ENCODE results near the gene RPL6. TPM values are rescaled to one million over a fixed set of nuclear protein-coding genes. Genes with fewer than 3 reads are reported as not detected.

Gene RPL6
- total and polyA plus RNA-seq, 9 of the 15 experiments (the other 6 are each of a cell fraction or from before 2014, with no cell fraction given), result 1,519 to 3,103 (median 2,396) TPM

GRCh38 chr12:112359290-112359689, 50.1 kb downstream of the RPL6 start:
- Histone ChIP-seq H4K20me1 (replicated peaks; ENCODE audit: control insufficient read depth, insufficient read depth, low read length) (0 out of 2 replicates have a peak, but pooled peaks cover 3% of the 10 kb centered on the region), H3K27ac (ENCODE audit: extremely low read depth, low read depth, low read length) (no peak overlapping the region), H3K4me1 (replicated peaks in 1 of 2; ENCODE audit: control insufficient read depth in 2 of 2, insufficient read depth in 2 of 2, low read length in 2 of 2) (peaks cover 10 to 20% of the 10 kb centered on the region in 2 experiments; a peak in 4 of 5 replicates), H3K4me2 (ENCODE audit: insufficient read depth, low read length) (no peak overlapping the region), H3K9me1 (ENCODE audit: control insufficient read depth, insufficient read depth, low read length) (no peaks in the 10 kb centered on the region), H2AFZ (ENCODE audit: low read depth, low read length) (no peak overlapping the region), H3K79me2 (ENCODE audit: control insufficient read depth, insufficient read depth, low read length) (peaks cover 45% of the 10 kb centered on the region), H3K9ac (ENCODE audit: insufficient read depth in 1 of 2, low read depth in 2 of 2, low read length in 2 of 2) (no peak overlapping the region), H3K36me3 (ENCODE audit: control insufficient read depth, insufficient read depth, low read length) (no peaks in the 10 kb centered on the region), H3K27me3 (ENCODE audit: control insufficient read depth in 2 of 2, insufficient read depth in 2 of 2, low read length in 2 of 2) (no peaks in the 10 kb centered on the region), H3K4me3 (no peak overlapping the region), H3K9me3 (replicated peaks; ENCODE audit: control insufficient read depth, insufficient read depth, low read depth, low read length) (no peaks in the 10 kb centered on the region)
- no TSS peak for BruUV-seq (replicated peaks)
- no peak for FAIRE-seq
- intact Hi-C loops (cut with micrococcal nuclease), result no loop called here
- in situ Hi-C loops (cut with MboI), result no loop called here
- DNase-seq (ENCODE audit: extremely low read depth in 1 of 4, low spot score in 3 of 4), result no peak
- 81% methylated on average over 4 of the region's 4 CpGs for WGBS (ENCODE audit: insufficient coverage, low coverage, missing lambda C conversion rate)
- POLR2A ChIA-PET, result interaction anchor here (1.0 kb wide), 1 partner anchor 8 kb away, joined by 6 read pairs; no protein-coding TSS in a partner anchor
- ATAC-seq, result no peak
- CTCF ChIA-PET (ENCODE audit: low intra/inter-chr PET ratio), result no interaction called here
- TF ChIP-seq FOXK2 (conservative IDR thresholded peaks at IDR 0.05 in 1 of 2, IDR thresholded peaks at IDR 0.05 in 1 of 2; ENCODE audit: low read depth in 2 of 2) (no peak), SAP30 (IDR thresholded peaks at IDR 0.05; ENCODE audit: borderline replicate concordance, insufficient read depth, low read depth, low read length, poor library complexity, severe bottlenecking) (no peak), ZNF184 (CRISPR knock-in tag; IDR thresholded peaks at IDR 0.05) (no peak), ZBTB40 (IDR thresholded peaks at IDR 0.05) (no peak), ZBTB40 (CRISPR knock-in tag; IDR thresholded peaks at IDR 0.05) (no peak), MITF (IDR thresholded peaks at IDR 0.05) (no peak), E2F1 (CRISPR knock-in tag; IDR thresholded peaks at IDR 0.05) (no peak), POU5F1 (IDR thresholded peaks at IDR 0.05; ENCODE audit: borderline replicate concordance, low read depth, low read length, partially characterized antibody) (no peak), CHCHD3 (CRISPR knock-in tag; IDR thresholded peaks at IDR 0.05) (no peak), ZSCAN32 (CRISPR knock-in tag; IDR thresholded peaks at IDR 0.05) (no peak), GATAD2B (IDR thresholded peaks at IDR 0.05; ENCODE audit: borderline replicate concordance) (no peak), YBX1 (IDR thresholded peaks at IDR 0.05) (no peak)

Measured in K562 (cell line).